ENCODE measurements around the gene FAM168A. TPM values are rescaled to one million over a fixed set of nuclear protein-coding genes. Genes with fewer than 3 reads are reported as not detected.
A peak's percentile ranks its signal among the peaks of the same experiment; 100 is the strongest.

FAM168A gene
- total and polyA plus RNA-seq, 9 of the 15 experiments (the other 6 are each of a cell fraction or from before 2014, with no cell fraction given): 0.44 to 7.2 (median 2.9) TPM

DNA sequence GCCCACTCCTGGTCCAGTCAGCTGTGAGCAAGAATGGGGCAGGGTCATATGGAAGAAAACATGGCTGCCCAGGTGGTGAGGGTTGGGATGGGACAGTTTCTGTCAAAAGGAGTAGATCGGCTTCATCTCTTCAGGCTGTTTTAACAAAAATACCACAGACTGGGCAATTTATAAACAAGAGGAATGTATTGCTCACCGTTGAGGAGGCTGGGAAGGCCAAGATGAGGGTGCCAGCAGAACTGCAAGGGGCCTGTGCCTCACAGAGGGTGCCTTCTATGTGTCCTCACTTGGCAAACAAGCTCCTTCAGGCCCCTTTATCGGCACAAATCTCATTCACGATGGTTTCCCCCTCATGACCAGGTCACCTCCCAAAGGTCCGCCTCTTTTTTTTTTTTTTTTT is 239.8 kb downstream of the FAM168A start:
- peaks cover 13% of the 10 kb centered on the region for H4K20me1 ChIP-seq (replicated peaks; ENCODE audit: control insufficient read depth, insufficient read depth, low read length)
- peaks cover 6% of the 10 kb centered on the region for H3K9me1 ChIP-seq (ENCODE audit: control insufficient read depth, insufficient read depth, low read length)
- no peak overlapping the region for H3K9ac ChIP-seq (ENCODE audit: insufficient read depth in 1 of 2, low read depth in 2 of 2, low read length in 2 of 2)
- WGBS (ENCODE audit: insufficient coverage, low coverage, missing lambda C conversion rate): 15% methylated on average over 4 of the region's 5 CpGs
- BruUV-seq (replicated peaks): no TSS peak
- no peak overlapping the region for H3K4me3 ChIP-seq
- no peaks in the 10 kb centered on the region for H3K79me2 ChIP-seq (ENCODE audit: control insufficient read depth, insufficient read depth, low read length)
- H3K4me2 ChIP-seq (ENCODE audit: insufficient read depth, low read length): no peak overlapping the region
- in situ Hi-C loops (cut with MboI) (no loop called here), intact Hi-C loops (cut with micrococcal nuclease) (no loop called here)
- no peak for ATAC-seq
- POLR2A ChIA-PET: interaction anchor here (1.2 kb wide), 1 partner anchor 42 kb away, joined by 3 read pairs; no protein-coding TSS in a partner anchor
- FAIRE-seq: no peak
- H3K27ac ChIP-seq (ENCODE audit: extremely low read depth, low read depth, low read length): no peak overlapping the region
- no peaks in the 10 kb centered on the region for H3K36me3 ChIP-seq (ENCODE audit: control insufficient read depth, insufficient read depth, low read length)
- H3K27me3 ChIP-seq (ENCODE audit: control insufficient read depth in 2 of 2, insufficient read depth in 2 of 2, low read length in 2 of 2): peaks cover 20 to 46% of the 10 kb centered on the region in 2 experiments
- DNase-seq (ENCODE audit: extremely low read depth in 1 of 4, low spot score in 3 of 4): no peak
- peaks cover 0 to 27% of the 10 kb centered on the region in 2 experiments; a peak in 3 of 5 replicates for H3K4me1 ChIP-seq (replicated peaks in 1 of 2; ENCODE audit: control insufficient read depth in 2 of 2, insufficient read depth in 2 of 2, low read length in 2 of 2)
- 0 out of 2 replicates have a peak overlapping the region, but pooled peaks have one; percentile 9 for H2AFZ ChIP-seq (ENCODE audit: low read depth, low read length)
- CTCF ChIA-PET (ENCODE audit: low intra/inter-chr PET ratio): no interaction called here
- H3K9me3 ChIP-seq (replicated peaks; ENCODE audit: control insufficient read depth, insufficient read depth, low read depth, low read length): no peaks in the 10 kb centered on the region
- TF ChIP-seq NFIX (CRISPR knock-in tag; IDR thresholded peaks at IDR 0.05; ENCODE audit: low read depth): no peak
- TF ChIP-seq HSF4 (CRISPR knock-in tag; IDR thresholded peaks at IDR 0.05; ENCODE audit: borderline replicate concordance): no peak
- no peak for TF ChIP-seq MAFG (tag; conservative IDR thresholded peaks at IDR 0.05)
- TF ChIP-seq CHCHD3 (CRISPR knock-in tag; IDR thresholded peaks at IDR 0.05): no peak
- TF ChIP-seq ERF (CRISPR knock-in tag; IDR thresholded peaks at IDR 0.05): no peak
- TF ChIP-seq MAZ (CRISPR knock-in tag; conservative IDR thresholded peaks at IDR 0.05 in 1 of 2, IDR thresholded peaks at IDR 0.05 in 1 of 2): no peak
- TF ChIP-seq, protein P1, sequence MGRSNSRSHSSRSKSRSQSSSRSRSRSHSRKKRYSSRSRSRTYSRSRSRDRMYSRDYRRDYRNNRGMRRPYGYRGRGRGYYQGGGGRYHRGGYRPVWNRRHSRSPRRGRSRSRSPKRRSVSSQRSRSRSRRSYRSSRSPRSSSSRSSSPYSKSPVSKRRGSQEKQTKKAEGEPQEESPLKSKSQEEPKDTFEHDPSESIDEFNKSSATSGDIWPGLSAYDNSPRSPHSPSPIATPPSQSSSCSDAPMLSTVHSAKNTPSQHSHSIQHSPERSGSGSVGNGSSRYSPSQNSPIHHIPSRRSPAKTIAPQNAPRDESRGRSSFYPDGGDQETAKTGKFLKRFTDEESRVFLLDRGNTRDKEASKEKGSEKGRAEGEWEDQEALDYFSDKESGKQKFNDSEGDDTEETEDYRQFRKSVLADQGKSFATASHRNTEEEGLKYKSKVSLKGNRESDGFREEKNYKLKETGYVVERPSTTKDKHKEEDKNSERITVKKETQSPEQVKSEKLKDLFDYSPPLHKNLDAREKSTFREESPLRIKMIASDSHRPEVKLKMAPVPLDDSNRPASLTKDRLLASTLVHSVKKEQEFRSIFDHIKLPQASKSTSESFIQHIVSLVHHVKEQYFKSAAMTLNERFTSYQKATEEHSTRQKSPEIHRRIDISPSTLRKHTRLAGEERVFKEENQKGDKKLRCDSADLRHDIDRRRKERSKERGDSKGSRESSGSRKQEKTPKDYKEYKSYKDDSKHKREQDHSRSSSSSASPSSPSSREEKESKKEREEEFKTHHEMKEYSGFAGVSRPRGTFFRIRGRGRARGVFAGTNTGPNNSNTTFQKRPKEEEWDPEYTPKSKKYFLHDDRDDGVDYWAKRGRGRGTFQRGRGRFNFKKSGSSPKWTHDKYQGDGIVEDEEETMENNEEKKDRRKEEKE (IDR thresholded peaks at IDR 0.05; ENCODE audit: borderline replicate concordance in 1 of 2, control insufficient read depth in 1 of 2, low read depth in 2 of 2, low read length in 1 of 2): no peak
- no peak for TF ChIP-seq ZNF785 (CRISPR knock-in tag; IDR thresholded peaks at IDR 0.05)
- TF ChIP-seq HMGN3 (IDR thresholded peaks at IDR 0.05; ENCODE audit: borderline replicate concordance, extremely low read depth, insufficient read length, low read depth, low read length): no peak
- no peak for TF ChIP-seq SNRNP70 (optimal IDR thresholded peaks at IDR 0.05; ENCODE audit: low read depth, low read length)
- TF ChIP-seq ASH1L (IDR thresholded peaks at IDR 0.05; ENCODE audit: borderline replicate concordance, low read depth, partially characterized antibody): no peak
- TF ChIP-seq, protein P2, sequence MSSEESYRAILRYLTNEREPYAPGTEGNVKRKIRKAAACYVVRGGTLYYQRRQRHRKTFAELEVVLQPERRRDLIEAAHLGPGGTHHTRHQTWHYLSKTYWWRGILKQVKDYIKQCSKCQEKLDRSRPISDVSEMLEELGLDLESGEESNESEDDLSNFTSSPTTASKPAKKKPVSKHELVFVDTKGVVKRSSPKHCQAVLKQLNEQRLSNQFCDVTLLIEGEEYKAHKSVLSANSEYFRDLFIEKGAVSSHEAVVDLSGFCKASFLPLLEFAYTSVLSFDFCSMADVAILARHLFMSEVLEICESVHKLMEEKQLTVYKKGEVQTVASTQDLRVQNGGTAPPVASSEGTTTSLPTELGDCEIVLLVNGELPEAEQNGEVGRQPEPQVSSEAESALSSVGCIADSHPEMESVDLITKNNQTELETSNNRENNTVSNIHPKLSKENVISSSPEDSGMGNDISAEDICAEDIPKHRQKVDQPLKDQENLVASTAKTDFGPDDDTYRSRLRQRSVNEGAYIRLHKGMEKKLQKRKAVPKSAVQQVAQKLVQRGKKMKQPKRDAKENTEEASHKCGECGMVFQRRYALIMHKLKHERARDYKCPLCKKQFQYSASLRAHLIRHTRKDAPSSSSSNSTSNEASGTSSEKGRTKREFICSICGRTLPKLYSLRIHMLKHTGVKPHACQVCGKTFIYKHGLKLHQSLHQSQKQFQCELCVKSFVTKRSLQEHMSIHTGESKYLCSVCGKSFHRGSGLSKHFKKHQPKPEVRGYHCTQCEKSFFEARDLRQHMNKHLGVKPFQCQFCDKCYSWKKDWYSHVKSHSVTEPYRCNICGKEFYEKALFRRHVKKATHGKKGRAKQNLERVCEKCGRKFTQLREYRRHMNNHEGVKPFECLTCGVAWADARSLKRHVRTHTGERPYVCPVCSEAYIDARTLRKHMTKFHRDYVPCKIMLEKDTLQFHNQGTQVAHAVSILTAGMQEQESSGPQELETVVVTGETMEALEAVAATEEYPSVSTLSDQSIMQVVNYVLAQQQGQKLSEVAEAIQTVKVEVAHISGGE (CRISPR knock-in tag; IDR thresholded peaks at IDR 0.05): no peak
